NCI-H510A (cell line): Measurements from ENCODE around the gene ADAM29.
"Not testable (repeated sequence)": the region's sequence is repeated elsewhere in the genome, so short reads cannot be mapped to it uniquely, and the experiment has no call there.

Experiments
- DNase-seq: peaks from one replicate; lab custom pipeline; 2025; lab: John Stamatoyannopoulos, UW

ADAM29 gene

GRCh38 chr4:174918058-174918457 is at the start of gene ADAM29:
Gene ADAM29 (plus strand): TSS chr4:174918358. CDS start chr4:174975526, 57,168 bp downstream.
- no peak for DNase-seq

GRCh38 chr4:174869339-174869738 is 48.8 kb upstream of the ADAM29 start:
- DNase-seq, result no peak

GRCh38 chr4:174870311-174870710 is 47.8 kb upstream of the ADAM29 start:
- DNase-seq, result no peak

- no peak for DNase-seq
Measured at GRCh38 chr4:174871407-174871806, 46.8 kb upstream of the ADAM29 start.

- DNase-seq, result not testable (repeated sequence)
Measured at GRCh38 chr4:174873146-174873545, 45.0 kb upstream of the ADAM29 start.

GRCh38 chr4:174873931-174874330 is 44.2 kb upstream of the ADAM29 start:
- no peak for DNase-seq

GRCh38 chr4:174874898-174875297 is 43.3 kb upstream of the ADAM29 start:
- no peak for DNase-seq

- DNase-seq, result no peak
Measured at GRCh38 chr4:174880001-174880400, 38.2 kb upstream of the ADAM29 start.

- no peak for DNase-seq
Measured at GRCh38 chr4:174882317-174882992, 35.7 kb upstream of the ADAM29 start.

- DNase-seq, result no peak
Measured at GRCh38 chr4:174907508-174907907, 10.7 kb upstream of the ADAM29 start.

GRCh38 chr4:174910271-174910670 is 7.9 kb upstream of the ADAM29 start:
- DNase-seq, result no peak

GRCh38 chr4:174912919-174913543 is 5.1 kb upstream of the ADAM29 start:
- DNase-seq, result no peak

- DNase-seq, result no peak
Measured at GRCh38 chr4:174919886-174920423, 1.8 kb downstream of the ADAM29 start.

GRCh38 chr4:174926958-174927357 is 8.8 kb downstream of the ADAM29 start:
- DNase-seq, result no peak

GRCh38 chr4:174928174-174928573 is 10.0 kb downstream of the ADAM29 start:
- no peak for DNase-seq

GRCh38 chr4:174928575-174929253 is 10.6 kb downstream of the ADAM29 start:
- no peak for DNase-seq

GRCh38 chr4:174929346-174929745 is 11.2 kb downstream of the ADAM29 start:
- DNase-seq, result no peak

GRCh38 chr4:174930895-174931294 is 12.7 kb downstream of the ADAM29 start:
- DNase-seq, result no peak

GRCh38 chr4:174933083-174933482 is 14.9 kb downstream of the ADAM29 start:
- no peak for DNase-seq

- DNase-seq, result no peak
Measured at GRCh38 chr4:174934360-174934759, 16.2 kb downstream of the ADAM29 start.

GRCh38 chr4:174935607-174936006 is 17.4 kb downstream of the ADAM29 start:
- no peak for DNase-seq

GRCh38 chr4:174940002-174940401 is 21.8 kb downstream of the ADAM29 start:
- no peak for DNase-seq

- DNase-seq, result no peak
Measured at GRCh38 chr4:174946246-174946645, 28.1 kb downstream of the ADAM29 start.
